Left lobe of liver (tissue), 2 donors: ENCODE results near the gene PRR19. TPM values are rescaled to one million over a fixed set of nuclear protein-coding genes. Genes with fewer than 3 reads are reported as not detected.

ENCODE experiments used
- ATAC-seq: fragments of 200-7000 bp; cut with Tn5 transposase; one replicate; pipeline ENCODE4 v1.9.1; 2020; ENCODE audit warnings: mild to moderate bottlenecking, moderate library complexity
- DNase-seq: peaks from one replicate; pipeline ENCODE4 v3.0.0-alpha.2; 2020; ENCODE audit warnings: low spot score
- total RNA-seq: library from RNA; stranded (reverse); gene quantifications from one replicate; pipeline ENCODE4 v1.2.1, GENCODE V29; 2021
- donor health status: DM: no; HTN: no; CAD: no; lungs with moderate emphysema.
- donor health status: DM: no; HTN: yes; CAD: no.

The PRR19 gene
- total RNA-seq, 1 donor from 2014 or later: 0.65 TPM

GRCh38 chr19:42281827-42282762 lies 19.8 kb upstream of the PRR19 start:
- ATAC-seq: no peak
- DNase-seq: no peak

GRCh38 chr19:42282819-42283187 lies 19.1 kb upstream of the PRR19 start:
- ATAC-seq (no peak), DNase-seq (no peak)

- DNase-seq (peak; percentile 97), ATAC-seq (peak; percentile 75)
Observed at GRCh38 chr19:42283188-42284065, 18.5 kb upstream of the PRR19 start.

- ATAC-seq: peak; percentile 69
- peak; percentile 88 for DNase-seq
Observed at GRCh38 chr19:42284066-42284501, 17.8 kb upstream of the PRR19 start.

GRCh38 chr19:42284591-42285341 lies 17.2 kb upstream of the PRR19 start:
- ATAC-seq (no peak), DNase-seq (peak; percentile 55)

GRCh38 chr19:42285541-42285941 lies 16.4 kb upstream of the PRR19 start:
- ATAC-seq: no peak
- DNase-seq: no peak

GRCh38 chr19:42285988-42286348 lies 16.0 kb upstream of the PRR19 start:
- no peak for ATAC-seq
- no peak for DNase-seq

- DNase-seq (peak; percentile 57), ATAC-seq (no peak)
Observed at GRCh38 chr19:42286349-42287016, 15.4 kb upstream of the PRR19 start.

- DNase-seq (no peak), ATAC-seq (no peak)
Observed at GRCh38 chr19:42287017-42287826, 14.7 kb upstream of the PRR19 start.

GRCh38 chr19:42287827-42288107 lies 14.2 kb upstream of the PRR19 start:
- no peak for ATAC-seq
- no peak for DNase-seq

GRCh38 chr19:42288387-42288786 lies 13.5 kb upstream of the PRR19 start:
- DNase-seq (no peak), ATAC-seq (no peak)

- DNase-seq (no peak), ATAC-seq (no peak)
Observed at GRCh38 chr19:42288881-42289555, 12.9 kb upstream of the PRR19 start.

- ATAC-seq (no peak), DNase-seq (no peak)
Observed at GRCh38 chr19:42289556-42290041, 12.3 kb upstream of the PRR19 start.

- ATAC-seq: no peak
- DNase-seq: no peak
Observed at GRCh38 chr19:42290136-42290522, 11.8 kb upstream of the PRR19 start.

GRCh38 chr19:42290523-42291434 lies 11.2 kb upstream of the PRR19 start:
- ATAC-seq (peak; percentile 10), DNase-seq (no peak)

- ATAC-seq (no peak), DNase-seq (no peak)
Observed at GRCh38 chr19:42291435-42291810, 10.5 kb upstream of the PRR19 start.

- DNase-seq (no peak), ATAC-seq (no peak)
Observed at GRCh38 chr19:42292042-42292960, 9.6 kb upstream of the PRR19 start.
